ENCODE results near the gene CAB39. TPM values are rescaled to one million over a fixed set of nuclear protein-coding genes. Genes with fewer than 3 reads are reported as not detected.

CAB39 gene
- total and polyA plus RNA-seq, 2 of the 8 experiments (the other 6 are each of a cell fraction or from before 2014, with no cell fraction given): 16.4 to 50.5 TPM

- H3K4me2 ChIP-seq (ENCODE audit: insufficient read depth in 1 of 2, low read depth in 2 of 2, low read length in 2 of 2): no peak overlapping the region
- H3K4ac ChIP-seq (replicated peaks; ENCODE audit: insufficient read length, low read depth, low read length): no peak overlapping the region
- 0 out of 2 replicates have a peak overlapping the region, but pooled peaks have one; percentile 8 for H2AFZ ChIP-seq (ENCODE audit: low read length)
- H2AK5ac ChIP-seq (ENCODE audit: low read depth, low read length): no peak overlapping the region
- no peak overlapping the region for H3K56ac ChIP-seq (replicated peaks; ENCODE audit: insufficient read length, low read depth, low read length)
- no peak overlapping the region for H4K5ac ChIP-seq (ENCODE audit: insufficient read length, low read depth, low read length)
- no peak overlapping the region for H3K23ac ChIP-seq (ENCODE audit: insufficient read length)
- H2BK15ac ChIP-seq (ENCODE audit: low read length): no peak overlapping the region
- H3K27me3 ChIP-seq (replicated peaks in 1 of 4; ENCODE audit: control insufficient read depth in 3 of 4, extremely low read depth in 1 of 4, insufficient read depth in 3 of 4, low read length in 3 of 4): no peaks in the 10 kb centered on the region
- H4K91ac ChIP-seq (replicated peaks; ENCODE audit: insufficient read length, low read length): no peak overlapping the region
- TF ChIP-seq SAP30 (IDR thresholded peaks at IDR 0.05; ENCODE audit: insufficient read depth, insufficient replicate concordance, low read length) (no peak), JUND (IDR thresholded peaks at IDR 0.05; ENCODE audit: low read length) (no peak), SIRT6 (IDR thresholded peaks at IDR 0.05; ENCODE audit: low read length) (no peak), TAF7 (optimal IDR thresholded peaks at IDR 0.05; ENCODE audit: borderline replicate concordance, low read depth, low read length) (no peak)
- no peaks in the 10 kb centered on the region for H4K20me1 ChIP-seq (replicated peaks in 1 of 2; ENCODE audit: control insufficient read depth in 1 of 2, insufficient read depth in 2 of 2, low read length in 2 of 2)
- no peak overlapping the region for H3K9ac ChIP-seq (replicated peaks in 1 of 4; ENCODE audit: extremely low read depth in 1 of 4, low read depth in 3 of 4, low read length in 3 of 4)
- no peaks in the 10 kb centered on the region for H3K36me3 ChIP-seq (ENCODE audit: control insufficient read depth in 2 of 4, insufficient read depth in 4 of 4, low read length in 3 of 4)
- no peaks in the 10 kb centered on the region for H3K23me2 ChIP-seq (ENCODE audit: low read depth, low read length)
- no peak overlapping the region for H3K27ac ChIP-seq (ENCODE audit: low read depth, low read length)
- no peak for FAIRE-seq
- H3K18ac ChIP-seq (ENCODE audit: extremely low read depth, low read length): no peak overlapping the region; the same call in 1 of the 2 replicates
- ChIA-PET CTCF (ENCODE audit: partially characterized antibody) (interaction anchor here (0.7 to 0.8 kb wide), 2 partner anchors 10 to 98 kb away, joined by 3 read pairs; no protein-coding TSS in a partner anchor), POLR2A (ENCODE audit: partially characterized antibody) (no interaction called here)
- no peaks in the 10 kb centered on the region for H3K79me2 ChIP-seq (ENCODE audit: control insufficient read depth in 1 of 2, insufficient read depth in 2 of 2, low read length in 2 of 2)
- no peak overlapping the region for H4K8ac ChIP-seq (ENCODE audit: extremely low read depth, insufficient read depth, low read length)
- no peak for DNase-seq (ENCODE audit: low read depth in 1 of 2, low spot score in 2 of 2)
- H2BK12ac ChIP-seq (ENCODE audit: low read depth, low read length): no peak overlapping the region
- no peak overlapping the region for H3K14ac ChIP-seq (ENCODE audit: insufficient read length)
- H3K4me3 ChIP-seq (ENCODE audit: extremely low read depth in 1 of 4, insufficient read depth in 2 of 4, low read depth in 3 of 4, low read length in 4 of 4): no peak overlapping the region
- no peaks in the 10 kb centered on the region for H3K79me1 ChIP-seq (ENCODE audit: low read depth, low read length)
- peaks cover 0 to 3% (median 0%) of the 10 kb centered on the region in 4 experiments; a peak in 1 of 7 replicates for H3K4me1 ChIP-seq (replicated peaks in 1 of 4; ENCODE audit: control insufficient read depth in 3 of 4, insufficient read depth in 4 of 4, low read length in 3 of 4)
- no peak overlapping the region for H2BK120ac ChIP-seq (replicated peaks; ENCODE audit: low read depth, low read length)
- no peaks in the 10 kb centered on the region for H3K9me3 ChIP-seq (ENCODE audit: insufficient read depth in 2 of 2, low read depth in 1 of 2, low read length in 1 of 2)
- no peak overlapping the region for H2BK5ac ChIP-seq (ENCODE audit: low read depth, low read length)
- no peak overlapping the region for H2BK20ac ChIP-seq (ENCODE audit: low read length)
Measured at GRCh38 chr2:230700447-230700846, 12.2 kb upstream of the CAB39 start.

Measured in H1 (cell line).